GM12878 (cell line): ENCODE measurements around the gene LRRC75A. TPM values are rescaled to one million over a fixed set of nuclear protein-coding genes. Genes with fewer than 3 reads are reported as not detected.

Source experiments
- BHLHE40 ChIP-seq, 2 experiments: fragments of 450-650 bp in 1 of 2; IDR thresholded peaks; 2 replicates each; pipeline ENCODE4 v1.6.1; 2011 to 2017; ENCODE audit warnings: low read depth in 2 of 2, borderline replicate concordance in 1 of 2, improper control_type of control experiment in 1 of 2, low read length in 1 of 2, mild to moderate bottlenecking in 1 of 2
- BMI1 ChIP-seq: fragments of 450-650 bp; IDR thresholded peaks from 2 replicates; pipeline ENCODE4 v1.6.1; 2016; ENCODE audit warnings: mild to moderate bottlenecking, moderate library complexity, borderline replicate concordance
- BRCA1 ChIP-seq: IDR thresholded peaks from 2 replicates; pipeline ENCODE4 v1.6.1; 2011; ENCODE audit warnings: low read depth, low read length, improper control_type of control experiment
- CREM ChIP-seq: IDR thresholded peaks from 2 replicates; pipeline ENCODE4 v1.6.1; 2014; ENCODE audit warnings: antibody characterized with exemption, low read depth
- EP300 ChIP-seq, 2 experiments: fragments of 150-350 bp in 1 of 2; IDR thresholded peaks; 2 replicates each; pipeline ENCODE4 v1.6.1; 2011 to 2012; ENCODE audit warnings: low read depth in 2 of 2, low read length in 2 of 2, borderline replicate concordance in 1 of 2, improper control_type of control experiment in 1 of 2, inconsistent platforms in 1 of 2; ENCODE audit not compliant: control insufficient read depth in 1 of 2
- HCFC1 ChIP-seq: fragments of 150-350 bp; IDR thresholded peaks from 2 replicates; pipeline ENCODE4 v1.6.1; 2014; ENCODE audit warnings: low read length
- HDAC2 ChIP-seq: fragments of 200-600 bp; sonication (generic); IDR thresholded peaks from 2 replicates; pipeline ENCODE4 v1.6.1; 2017
- HDGF ChIP-seq: fragments of 450-650 bp; IDR thresholded peaks from 2 replicates; pipeline ENCODE4 v1.6.1; 2016; ENCODE audit warnings: antibody characterized with exemption
- JUND ChIP-seq: IDR thresholded peaks from 2 replicates; pipeline ENCODE4 v1.6.1; 2012; ENCODE audit warnings: low read depth, mild to moderate bottlenecking, low read length, improper control_type of control experiment, moderate library complexity
- KLF5 ChIP-seq: fragments of 450-650 bp; IDR thresholded peaks from 2 replicates; pipeline ENCODE4 v1.6.1; 2014; ENCODE audit warnings: mild to moderate bottlenecking; ENCODE audit not compliant: partially characterized antibody
- NBN ChIP-seq: fragments of 450-650 bp; IDR thresholded peaks from 2 replicates; pipeline ENCODE4 v1.6.1; 2016
- NFYB ChIP-seq: IDR thresholded peaks from 2 replicates; pipeline ENCODE4 v1.6.1; 2011; ENCODE audit warnings: low read depth, mild to moderate bottlenecking, low read length, improper control_type of control experiment, moderate library complexity; ENCODE audit not compliant: insufficient read depth
- PAX5 ChIP-seq: IDR thresholded peaks from 2 replicates; pipeline ENCODE4 v1.6.1; 2011; ENCODE audit warnings: low read depth, low read length, borderline replicate concordance
- POLR2AphosphoS2 ChIP-seq: IDR thresholded peaks from 2 replicates; pipeline ENCODE4 v1.6.1; 2011; ENCODE audit warnings: low read depth, mild to moderate bottlenecking, low read length, improper control_type of control experiment, moderate library complexity
- RUNX3 ChIP-seq: IDR thresholded peaks from 2 replicates; pipeline ENCODE4 v1.6.1; 2012; ENCODE audit warnings: low read length, inconsistent platforms
- TAF1 ChIP-seq: IDR thresholded peaks from 2 replicates; pipeline ENCODE4 v1.6.1; 2011; ENCODE audit warnings: mild to moderate bottlenecking, low read depth, low read length, borderline replicate concordance
- ZNF24 ChIP-seq: fragments of 450-650 bp; IDR thresholded peaks from 2 replicates; pipeline ENCODE4 v1.6.1; 2017; ENCODE audit warnings: antibody characterized with exemption, mild to moderate bottlenecking
- polyA plus RNA-seq, 11 experiments: library from polyadenylated mRNA; depleted of rRNA in 4 of 11; unstranded in 6 of 11; stranded (reverse) in 5 of 11; fragments of >200 nt; fragmentation: Nextera tagmentation in 4 of 11; fragmentation: Illumina TruSeq in 1 of 11; extraction: Ambion mirVana in 4 of 11; extraction: Trizol in 1 of 11; gene quantifications; 1 replicate in 1 of 11; 2 replicates in 10 of 11; pipeline versions ENCODE4 v1.2.1 to v1.2.3, GENCODE V29; 2011 to 2016; ENCODE audit warnings: inconsistent platforms in 2 of 11, missing spikeins in 2 of 11, low read depth in 1 of 11
- total RNA-seq, 4 experiments: library from RNA; depleted of rRNA in 3 of 4; stranded (reverse); fragments of >200 nt in 3 of 4; fragmentation: Illumina TruSeq in 1 of 4; extraction: Trizol in 1 of 4; gene quantifications; 2 replicates each; pipeline versions ENCODE4 v1.2.1 to v1.2.3, GENCODE V29; 2013 to 2021
- TF ChIP-seq, protein P1 (sequence below): fragments of 450-650 bp; IDR thresholded peaks from 2 replicates; pipeline ENCODE4 v1.6.1; 2016; ENCODE audit warnings: mild to moderate bottlenecking, moderate library complexity, borderline replicate concordance
- TF ChIP-seq, protein P2 (sequence below): fragments of 450-650 bp; IDR thresholded peaks from 2 replicates; pipeline ENCODE4 v1.6.1; 2014; ENCODE audit warnings: mild to moderate bottlenecking
- TF ChIP-seq, protein P3 (sequence below): IDR thresholded peaks from 2 replicates; pipeline ENCODE4 v1.6.1; 2012; ENCODE audit warnings: improper control_type of control experiment, low read depth, low read length; ENCODE audit not compliant: insufficient replicate concordance

Gene LRRC75A
- total and polyA plus RNA-seq, 10 of the 15 experiments (the other 5 are each of a cell fraction or from before 2014, with no cell fraction given) = 0.01 to 1.3 (median 0.09) TPM; not detected in 2

- TF ChIP-seq RUNX3 (no peak), TAF1 (no peak), NBN (peak; percentile 42; the same call in 1 of the 2 replicates), EP300 (IDR thresholded peaks at IDR 0.05; ENCODE audit: borderline replicate concordance in 1 of 2, control insufficient read depth in 1 of 2, low read depth in 2 of 2, low read length in 2 of 2) (no peak), POLR2AphosphoS2 (no peak), HCFC1 (no peak), CREM (no peak), HDGF (no peak; the same call in 1 of the 2 replicates), KLF5 (no peak), BHLHE40 (IDR thresholded peaks at IDR 0.05; ENCODE audit: borderline replicate concordance in 1 of 2, low read depth in 2 of 2, low read length in 1 of 2) (peak in 1 of 2 experiments; percentile 71; a peak in 1 of 4 replicates), PAX5 (no peak), JUND (no peak), ZNF24 (no peak), NFYB (no peak), BRCA1 (no peak), BMI1 (no peak), HDAC2 (no peak)
- TF ChIP-seq, protein P1, sequence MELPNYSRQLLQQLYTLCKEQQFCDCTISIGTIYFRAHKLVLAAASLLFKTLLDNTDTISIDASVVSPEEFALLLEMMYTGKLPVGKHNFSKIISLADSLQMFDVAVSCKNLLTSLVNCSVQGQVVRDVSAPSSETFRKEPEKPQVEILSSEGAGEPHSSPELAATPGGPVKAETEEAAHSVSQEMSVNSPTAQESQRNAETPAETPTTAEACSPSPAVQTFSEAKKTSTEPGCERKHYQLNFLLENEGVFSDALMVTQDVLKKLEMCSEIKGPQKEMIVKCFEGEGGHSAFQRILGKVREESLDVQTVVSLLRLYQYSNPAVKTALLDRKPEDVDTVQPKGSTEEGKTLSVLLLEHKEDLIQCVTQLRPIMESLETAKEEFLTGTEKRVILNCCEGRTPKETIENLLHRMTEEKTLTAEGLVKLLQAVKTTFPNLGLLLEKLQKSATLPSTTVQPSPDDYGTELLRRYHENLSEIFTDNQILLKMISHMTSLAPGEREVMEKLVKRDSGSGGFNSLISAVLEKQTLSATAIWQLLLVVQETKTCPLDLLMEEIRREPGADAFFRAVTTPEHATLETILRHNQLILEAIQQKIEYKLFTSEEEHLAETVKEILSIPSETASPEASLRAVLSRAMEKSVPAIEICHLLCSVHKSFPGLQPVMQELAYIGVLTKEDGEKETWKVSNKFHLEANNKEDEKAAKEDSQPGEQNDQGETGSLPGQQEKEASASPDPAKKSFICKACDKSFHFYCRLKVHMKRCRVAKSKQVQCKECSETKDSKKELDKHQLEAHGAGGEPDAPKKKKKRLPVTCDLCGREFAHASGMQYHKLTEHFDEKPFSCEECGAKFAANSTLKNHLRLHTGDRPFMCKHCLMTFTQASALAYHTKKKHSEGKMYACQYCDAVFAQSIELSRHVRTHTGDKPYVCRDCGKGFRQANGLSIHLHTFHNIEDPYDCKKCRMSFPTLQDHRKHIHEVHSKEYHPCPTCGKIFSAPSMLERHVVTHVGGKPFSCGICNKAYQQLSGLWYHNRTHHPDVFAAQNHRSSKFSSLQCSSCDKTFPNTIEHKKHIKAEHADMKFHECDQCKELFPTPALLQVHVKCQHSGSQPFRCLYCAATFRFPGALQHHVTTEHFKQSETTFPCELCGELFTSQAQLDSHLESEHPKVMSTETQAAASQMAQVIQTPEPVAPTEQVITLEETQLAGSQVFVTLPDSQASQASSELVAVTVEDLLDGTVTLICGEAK = peak; percentile 17; the same call in 1 of the 2 replicates
- TF ChIP-seq, protein P2, sequence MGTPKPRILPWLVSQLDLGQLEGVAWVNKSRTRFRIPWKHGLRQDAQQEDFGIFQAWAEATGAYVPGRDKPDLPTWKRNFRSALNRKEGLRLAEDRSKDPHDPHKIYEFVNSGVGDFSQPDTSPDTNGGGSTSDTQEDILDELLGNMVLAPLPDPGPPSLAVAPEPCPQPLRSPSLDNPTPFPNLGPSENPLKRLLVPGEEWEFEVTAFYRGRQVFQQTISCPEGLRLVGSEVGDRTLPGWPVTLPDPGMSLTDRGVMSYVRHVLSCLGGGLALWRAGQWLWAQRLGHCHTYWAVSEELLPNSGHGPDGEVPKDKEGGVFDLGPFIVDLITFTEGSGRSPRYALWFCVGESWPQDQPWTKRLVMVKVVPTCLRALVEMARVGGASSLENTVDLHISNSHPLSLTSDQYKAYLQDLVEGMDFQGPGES = no peak
- TF ChIP-seq, protein P3, sequence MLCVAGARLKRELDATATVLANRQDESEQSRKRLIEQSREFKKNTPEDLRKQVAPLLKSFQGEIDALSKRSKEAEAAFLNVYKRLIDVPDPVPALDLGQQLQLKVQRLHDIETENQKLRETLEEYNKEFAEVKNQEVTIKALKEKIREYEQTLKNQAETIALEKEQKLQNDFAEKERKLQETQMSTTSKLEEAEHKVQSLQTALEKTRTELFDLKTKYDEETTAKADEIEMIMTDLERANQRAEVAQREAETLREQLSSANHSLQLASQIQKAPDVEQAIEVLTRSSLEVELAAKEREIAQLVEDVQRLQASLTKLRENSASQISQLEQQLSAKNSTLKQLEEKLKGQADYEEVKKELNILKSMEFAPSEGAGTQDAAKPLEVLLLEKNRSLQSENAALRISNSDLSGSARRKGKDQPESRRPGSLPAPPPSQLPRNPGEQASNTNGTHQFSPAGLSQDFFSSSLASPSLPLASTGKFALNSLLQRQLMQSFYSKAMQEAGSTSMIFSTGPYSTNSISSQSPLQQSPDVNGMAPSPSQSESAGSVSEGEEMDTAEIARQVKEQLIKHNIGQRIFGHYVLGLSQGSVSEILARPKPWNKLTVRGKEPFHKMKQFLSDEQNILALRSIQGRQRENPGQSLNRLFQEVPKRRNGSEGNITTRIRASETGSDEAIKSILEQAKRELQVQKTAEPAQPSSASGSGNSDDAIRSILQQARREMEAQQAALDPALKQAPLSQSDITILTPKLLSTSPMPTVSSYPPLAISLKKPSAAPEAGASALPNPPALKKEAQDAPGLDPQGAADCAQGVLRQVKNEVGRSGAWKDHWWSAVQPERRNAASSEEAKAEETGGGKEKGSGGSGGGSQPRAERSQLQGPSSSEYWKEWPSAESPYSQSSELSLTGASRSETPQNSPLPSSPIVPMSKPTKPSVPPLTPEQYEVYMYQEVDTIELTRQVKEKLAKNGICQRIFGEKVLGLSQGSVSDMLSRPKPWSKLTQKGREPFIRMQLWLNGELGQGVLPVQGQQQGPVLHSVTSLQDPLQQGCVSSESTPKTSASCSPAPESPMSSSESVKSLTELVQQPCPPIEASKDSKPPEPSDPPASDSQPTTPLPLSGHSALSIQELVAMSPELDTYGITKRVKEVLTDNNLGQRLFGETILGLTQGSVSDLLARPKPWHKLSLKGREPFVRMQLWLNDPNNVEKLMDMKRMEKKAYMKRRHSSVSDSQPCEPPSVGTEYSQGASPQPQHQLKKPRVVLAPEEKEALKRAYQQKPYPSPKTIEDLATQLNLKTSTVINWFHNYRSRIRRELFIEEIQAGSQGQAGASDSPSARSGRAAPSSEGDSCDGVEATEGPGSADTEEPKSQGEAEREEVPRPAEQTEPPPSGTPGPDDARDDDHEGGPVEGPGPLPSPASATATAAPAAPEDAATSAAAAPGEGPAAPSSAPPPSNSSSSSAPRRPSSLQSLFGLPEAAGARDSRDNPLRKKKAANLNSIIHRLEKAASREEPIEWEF = no peak
Observed at GRCh38 chr17:16406742-16407674, 85.0 kb downstream of the LRRC75A start (continued).
